GM21723 (cell line): ENCODE data around the gene IRAK3.
"Not testable (repeated sequence)": the region's sequence is repeated elsewhere in the genome, so short reads cannot be mapped to it uniquely, and the experiment has no call there.

Experiments used
- ATAC-seq: cut with Tn5 transposase; IDR thresholded peaks from one replicate; pipeline ENCODE4 v1.9.1; 2021; ENCODE audit warnings: mild to moderate bottlenecking, moderate library complexity; ENCODE audit not compliant: unreplicated experiment

The IRAK3 gene

DNA sequence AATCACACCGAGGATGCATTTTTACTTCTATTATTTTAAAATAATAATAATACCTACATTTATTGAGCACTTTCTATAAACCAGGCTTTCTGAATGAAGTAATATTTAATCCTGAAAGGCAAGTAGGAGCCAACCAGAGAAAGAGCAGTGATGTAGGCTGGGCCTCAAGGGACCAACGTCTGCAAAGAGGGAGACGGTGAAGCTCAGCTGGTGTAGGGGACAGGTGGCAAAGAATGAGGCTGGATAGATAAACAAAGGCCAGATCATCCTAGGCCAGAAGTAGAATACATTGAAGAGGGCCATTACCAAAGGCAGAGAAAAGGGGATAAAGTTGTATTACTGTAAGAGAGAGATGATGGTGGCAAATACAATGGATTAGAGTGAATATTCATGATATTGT is 18.4 kb upstream of the IRAK3 start:
- ATAC-seq, result no peak

GRCh38 chr12:66174391-66175325 is 14.4 kb upstream of the IRAK3 start:
- ATAC-seq, result not testable (repeated sequence)

GRCh38 chr12:66176105-66176900 is 12.7 kb upstream of the IRAK3 start:
- no peak for ATAC-seq

DNA sequence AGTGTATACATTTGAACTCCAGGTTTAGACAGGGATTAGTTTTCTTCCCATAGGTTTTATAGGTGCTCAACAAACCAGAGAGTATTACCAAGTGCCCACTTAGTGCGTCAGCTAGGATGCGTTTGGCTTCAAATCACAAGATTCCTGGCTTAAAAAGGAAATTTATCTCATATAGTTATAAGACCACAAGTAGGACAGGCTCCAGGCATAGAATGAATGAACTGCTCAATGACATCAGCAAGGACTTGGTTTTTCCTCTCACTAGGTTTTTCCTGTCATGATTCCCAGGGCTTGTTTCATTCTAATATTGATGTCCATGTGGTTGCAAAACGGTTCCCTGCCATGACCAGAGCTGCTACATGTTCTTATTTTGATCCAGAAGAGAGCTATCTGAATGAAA is 6.1 kb upstream of the IRAK3 start:
- ATAC-seq, result no peak

GRCh38 chr12:66184822-66185221 is 4.2 kb upstream of the IRAK3 start:
- ATAC-seq, result not testable (repeated sequence)

DNA sequence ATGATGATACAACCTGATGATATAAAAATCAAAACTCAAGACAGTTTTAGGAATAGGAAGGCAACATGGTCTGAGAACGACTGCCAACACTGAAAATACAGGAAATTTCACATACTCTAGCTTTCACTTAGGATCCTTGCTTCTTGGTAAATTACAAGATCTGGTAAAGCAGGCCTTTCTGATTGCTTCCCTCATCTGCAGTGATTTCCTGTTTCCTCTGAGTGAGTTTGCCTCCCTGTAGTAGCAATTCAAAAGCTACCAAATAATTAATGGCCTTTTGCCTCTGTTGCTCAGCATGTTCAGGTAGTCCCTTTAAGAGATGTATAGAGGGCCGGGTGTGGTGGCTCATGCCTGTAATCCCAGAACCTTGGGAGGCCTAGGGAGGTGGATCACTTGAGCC is 2.0 kb upstream of the IRAK3 start:
- no peak for ATAC-seq

GRCh38 chr12:66187821-66188220 is 1.2 kb upstream of the IRAK3 start:
- ATAC-seq, result no peak

- ATAC-seq, result no peak
These were observed 451 bp downstream of the IRAK3 start for GRCh38 chr12:66189486-66189843.

DNA sequence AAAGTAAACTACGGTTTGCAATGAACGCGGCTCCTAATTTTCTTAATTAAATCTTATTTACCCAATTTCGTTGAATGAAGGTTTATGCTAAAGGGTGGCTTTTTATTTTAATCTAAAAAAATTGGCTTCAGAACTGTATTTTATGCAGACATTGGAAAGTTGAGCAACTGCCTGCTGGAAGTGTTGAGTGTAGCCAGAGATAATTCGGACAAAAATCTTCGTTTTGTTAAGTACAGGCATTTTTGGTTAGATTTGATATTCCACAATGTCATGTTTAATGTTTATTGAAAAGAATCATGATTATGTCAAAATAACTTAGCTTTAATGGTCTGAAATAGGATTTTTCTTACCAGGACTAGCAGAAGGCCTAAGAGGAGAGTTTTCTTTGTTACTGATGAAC is 875 bp downstream of the IRAK3 start:
- no peak for ATAC-seq

GRCh38 chr12:66190519-66191370 is 1.7 kb downstream of the IRAK3 start:
- ATAC-seq, result no peak

DNA sequence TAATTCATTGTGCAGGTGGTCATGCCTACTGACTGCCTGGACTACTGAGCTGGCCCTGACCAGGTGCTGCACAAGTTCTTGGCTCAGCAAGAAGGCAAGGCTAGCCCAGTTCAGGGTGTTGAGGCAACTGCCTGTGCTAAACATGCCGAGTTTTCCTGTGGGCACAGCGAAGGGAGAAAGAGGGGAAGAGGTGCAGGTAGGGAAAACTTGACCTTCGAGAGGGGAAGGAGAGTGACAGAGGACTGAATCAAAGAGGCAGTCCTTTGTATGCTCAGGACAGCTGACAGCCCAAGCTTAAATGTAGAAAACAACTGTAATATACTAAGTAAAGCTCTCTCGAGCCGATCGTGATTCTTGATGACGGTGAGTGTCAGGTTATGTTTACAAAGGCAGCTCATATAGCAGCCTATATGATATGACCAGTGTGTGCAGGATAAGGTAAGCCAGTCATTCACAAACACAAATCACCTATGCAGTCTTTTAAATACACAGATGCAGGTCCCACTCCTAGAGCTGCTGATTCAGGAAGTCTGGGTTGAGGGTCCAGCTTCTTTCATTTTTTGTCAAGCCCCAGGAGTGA is 2.6 kb downstream of the IRAK3 start:
- ATAC-seq, result no peak

GRCh38 chr12:66194122-66194521 is 5.1 kb downstream of the IRAK3 start:
- ATAC-seq, result no peak

- no peak for ATAC-seq
These were observed 6.2 kb downstream of the IRAK3 start for GRCh38 chr12:66195242-66195641.

DNA sequence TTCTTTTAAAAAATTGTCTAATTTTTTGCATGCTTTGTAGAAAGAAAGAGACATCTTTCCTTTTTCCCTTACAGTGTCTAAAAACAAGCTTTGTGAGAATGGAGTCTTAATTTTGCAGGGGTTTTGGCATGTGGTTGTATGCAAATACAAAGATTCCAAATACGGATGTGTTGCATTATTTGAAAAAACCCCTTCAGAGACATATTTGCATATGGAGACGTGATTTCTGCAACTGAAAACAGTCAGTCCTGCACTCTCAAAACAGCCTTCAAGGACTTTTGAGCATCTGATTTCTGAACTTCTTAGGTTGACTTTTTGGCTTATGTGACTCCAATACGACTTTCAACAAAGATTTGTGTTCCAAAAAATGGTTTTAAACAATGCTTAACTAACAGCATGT is 7.8 kb downstream of the IRAK3 start:
- peak; percentile 95 for ATAC-seq

DNA sequence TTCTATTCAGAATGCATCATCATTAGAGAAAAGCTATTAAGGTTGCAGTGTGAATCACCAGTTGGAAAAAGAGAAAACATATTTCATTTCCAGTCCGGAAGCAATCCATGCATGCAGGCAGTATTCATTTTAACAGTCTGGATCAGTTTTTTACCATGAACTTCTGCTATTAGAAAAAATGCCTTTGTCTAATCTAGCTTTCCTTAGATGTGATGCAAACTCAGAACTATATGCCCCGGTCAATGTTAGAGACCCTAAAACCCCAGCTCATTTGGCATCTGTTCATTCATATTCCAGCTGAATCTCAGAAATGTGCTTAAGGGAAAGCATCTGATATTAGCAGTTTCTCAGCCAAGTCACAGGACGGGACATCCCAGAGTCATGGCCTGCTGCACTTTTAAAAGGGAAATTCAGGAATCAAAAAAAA is 8.5 kb downstream of the IRAK3 start:
- no peak for ATAC-seq

DNA sequence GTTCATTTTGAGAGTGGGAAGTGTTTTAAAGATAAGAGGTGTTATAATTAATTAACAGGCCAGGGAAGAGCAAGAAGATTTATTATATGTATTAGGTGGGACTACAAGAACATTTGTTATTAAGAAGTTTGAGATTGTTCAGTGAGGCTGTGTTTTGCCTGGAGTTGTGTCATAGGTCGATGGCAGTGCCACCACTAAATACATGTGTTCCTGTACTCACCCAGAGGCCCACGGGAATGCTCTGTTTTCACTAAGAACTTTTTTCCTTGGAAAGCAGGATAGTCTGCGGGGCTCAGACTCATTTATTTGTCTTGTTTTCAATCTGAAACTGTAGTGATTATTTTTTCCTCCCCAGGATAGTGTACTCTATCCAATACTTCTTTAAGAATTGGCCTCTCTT is 10.1 kb downstream of the IRAK3 start:
- ATAC-seq, result no peak

DNA sequence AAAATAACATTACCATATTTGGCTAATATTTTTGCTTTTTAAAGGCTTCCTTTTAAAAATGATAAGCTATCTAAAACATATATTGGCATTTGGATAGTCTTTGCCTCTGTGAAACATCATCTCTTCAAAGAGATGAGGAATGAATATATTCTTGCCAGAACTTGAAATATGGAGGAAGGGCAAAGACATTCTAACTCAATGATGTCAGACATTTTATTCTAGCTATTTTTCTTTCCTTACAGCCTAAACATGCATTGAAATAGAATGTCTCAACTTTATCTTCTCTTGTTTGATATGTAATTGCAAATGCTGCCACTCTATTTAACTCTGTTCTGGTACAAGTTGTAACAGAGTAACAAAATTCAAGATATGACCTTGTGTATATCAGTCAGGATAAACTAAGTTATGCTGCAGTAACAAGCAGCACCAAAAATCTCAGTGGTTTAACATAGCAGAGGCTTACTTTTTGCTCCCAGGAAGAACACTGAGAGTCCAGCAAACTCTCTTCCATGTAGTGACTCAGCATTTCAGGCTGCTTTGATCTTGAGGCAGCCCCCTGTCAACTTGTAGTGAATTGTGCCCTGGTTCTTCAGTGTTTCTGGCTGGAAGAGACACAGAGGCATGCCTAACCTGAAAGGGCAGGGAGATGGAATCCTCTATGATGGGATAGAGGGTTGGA is 11.0 kb downstream of the IRAK3 start:
- ATAC-seq, result no peak

DNA sequence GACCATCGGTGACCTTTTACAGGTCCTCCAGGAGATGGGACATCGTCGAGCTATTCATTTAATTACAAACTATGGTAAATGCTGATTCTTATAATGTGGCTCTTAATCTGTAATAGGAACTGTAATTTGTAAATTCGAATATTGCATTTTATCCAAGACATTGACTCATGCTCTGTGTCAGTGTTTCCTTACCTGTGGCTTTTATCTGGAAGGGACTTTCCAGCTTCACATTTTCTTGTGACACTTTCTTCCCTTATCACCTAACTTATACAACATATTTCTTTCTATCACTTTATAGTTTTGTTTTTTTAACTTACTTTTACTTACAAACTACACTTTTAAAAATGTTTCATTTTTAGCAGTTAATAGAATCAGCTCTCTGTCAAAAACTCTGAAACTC is 14.8 kb downstream of the IRAK3 start:
- ATAC-seq, result no peak

- no peak for ATAC-seq
These were observed 17.1 kb downstream of the IRAK3 start for GRCh38 chr12:66206141-66206540.

DNA sequence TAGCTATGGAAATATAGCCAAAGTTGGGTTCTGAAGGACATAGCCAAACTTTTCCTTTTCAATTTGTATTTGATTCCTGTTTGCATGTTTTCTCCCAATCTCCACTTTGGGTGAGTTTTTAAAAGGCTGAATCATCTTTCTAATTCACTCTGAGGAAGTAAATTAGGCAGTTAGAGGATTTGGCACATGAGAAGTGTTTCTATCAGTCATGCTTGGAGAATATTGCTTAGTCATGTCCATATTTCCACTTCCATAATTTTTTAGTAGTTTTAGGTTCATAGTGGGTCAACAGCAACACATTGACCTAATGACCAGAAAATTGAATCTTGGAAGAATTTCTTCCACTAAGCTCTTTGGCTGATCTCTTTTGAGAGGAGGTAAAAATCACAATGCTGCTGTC is 21.8 kb downstream of the IRAK3 start:
- ATAC-seq, result no peak
